Testis (tissue), 2 donors: Measurements from ENCODE around the gene NDUFA3.

ENCODE experiments used
- CTCF ChIP-seq, 3 experiments: fragments of 450-650 bp in 2 of 3; fragments of 200-600 bp in 1 of 3; sonication (generic) in 1 of 3; IDR thresholded peaks; one replicate each; pipeline ENCODE4 v1.5.1; 2016 to 2019; ENCODE audit warnings: antibody characterized with exemption in 3 of 3, mild to moderate bottlenecking in 2 of 3, moderate library complexity in 1 of 3
- POLR2A ChIP-seq: fragments of 450-650 bp; IDR thresholded peaks from one replicate; pipeline ENCODE4 v1.6.1; 2017; ENCODE audit warnings: antibody characterized with exemption, mild to moderate bottlenecking, moderate library complexity

- TF ChIP-seq POLR2A: no peak
- peak in 1 of 3 experiments; percentile 14 for TF ChIP-seq CTCF (IDR thresholded peaks at IDR 0.05)
Measured at GRCh38 chr19:54096617-54097106, 6.0 kb upstream of the NDUFA3 start.
